ENCODE results near the gene PDK4.
A peak's percentile ranks its signal among the peaks of the same experiment; 100 is the strongest.
"Not testable (repeated sequence)": the region's sequence is repeated elsewhere in the genome, so short reads cannot be mapped to it uniquely, and the experiment has no call there.

The PDK4 gene

GRCh38 chr7:95558864-95559263 is 37.5 kb downstream of the PDK4 start:
- no peak for DNase-seq

- no peak for DNase-seq
Measured at GRCh38 chr7:95556777-95557176, 39.5 kb downstream of the PDK4 start.

DNA sequence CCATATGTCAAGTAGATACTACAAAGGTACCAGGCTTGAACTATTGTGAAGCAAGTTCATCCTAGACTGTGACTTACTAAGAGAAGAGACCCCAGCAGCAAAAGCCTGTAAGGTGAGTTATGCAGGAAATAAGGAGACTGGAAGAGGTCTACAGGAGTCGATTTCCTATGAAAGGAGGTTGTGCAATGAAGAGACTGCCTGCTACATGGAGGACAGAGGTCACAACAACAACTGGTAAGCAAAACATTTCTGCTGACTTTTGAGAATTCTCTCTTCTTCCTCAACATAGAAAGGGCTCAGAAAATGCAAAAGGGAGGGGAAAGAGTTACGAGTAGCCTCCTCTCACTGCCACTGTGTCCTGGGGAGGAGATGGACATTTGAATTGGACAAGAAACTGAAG is 42.4 kb downstream of the PDK4 start:
- no peak for DNase-seq

GRCh38 chr7:95552010-95552926 is 44.0 kb downstream of the PDK4 start:
- not testable (repeated sequence) for DNase-seq

DNA sequence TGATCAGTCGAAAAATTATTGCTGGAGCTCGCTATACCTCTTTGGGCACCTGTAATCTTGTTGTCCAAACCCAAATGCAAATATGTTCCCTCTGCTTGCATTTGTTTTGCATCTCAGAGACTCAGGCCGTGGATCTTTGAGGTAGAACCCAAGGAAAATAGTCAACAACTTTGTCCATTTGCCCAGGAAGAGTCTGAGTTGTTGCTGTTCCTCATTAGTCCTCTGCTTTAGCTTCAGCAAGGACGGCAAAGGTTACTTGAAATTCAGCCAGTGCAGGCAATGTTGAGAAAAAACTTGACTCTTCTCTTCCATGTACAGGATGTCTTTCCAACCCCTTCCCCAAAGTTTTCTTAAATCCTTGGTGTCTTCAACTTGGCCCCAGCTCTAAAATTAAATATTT is 45.8 kb downstream of the PDK4 start:
- DNase-seq, result no peak

GRCh38 chr7:95549818-95550529 is 46.3 kb downstream of the PDK4 start:
- peak; percentile 31 for DNase-seq

DNA sequence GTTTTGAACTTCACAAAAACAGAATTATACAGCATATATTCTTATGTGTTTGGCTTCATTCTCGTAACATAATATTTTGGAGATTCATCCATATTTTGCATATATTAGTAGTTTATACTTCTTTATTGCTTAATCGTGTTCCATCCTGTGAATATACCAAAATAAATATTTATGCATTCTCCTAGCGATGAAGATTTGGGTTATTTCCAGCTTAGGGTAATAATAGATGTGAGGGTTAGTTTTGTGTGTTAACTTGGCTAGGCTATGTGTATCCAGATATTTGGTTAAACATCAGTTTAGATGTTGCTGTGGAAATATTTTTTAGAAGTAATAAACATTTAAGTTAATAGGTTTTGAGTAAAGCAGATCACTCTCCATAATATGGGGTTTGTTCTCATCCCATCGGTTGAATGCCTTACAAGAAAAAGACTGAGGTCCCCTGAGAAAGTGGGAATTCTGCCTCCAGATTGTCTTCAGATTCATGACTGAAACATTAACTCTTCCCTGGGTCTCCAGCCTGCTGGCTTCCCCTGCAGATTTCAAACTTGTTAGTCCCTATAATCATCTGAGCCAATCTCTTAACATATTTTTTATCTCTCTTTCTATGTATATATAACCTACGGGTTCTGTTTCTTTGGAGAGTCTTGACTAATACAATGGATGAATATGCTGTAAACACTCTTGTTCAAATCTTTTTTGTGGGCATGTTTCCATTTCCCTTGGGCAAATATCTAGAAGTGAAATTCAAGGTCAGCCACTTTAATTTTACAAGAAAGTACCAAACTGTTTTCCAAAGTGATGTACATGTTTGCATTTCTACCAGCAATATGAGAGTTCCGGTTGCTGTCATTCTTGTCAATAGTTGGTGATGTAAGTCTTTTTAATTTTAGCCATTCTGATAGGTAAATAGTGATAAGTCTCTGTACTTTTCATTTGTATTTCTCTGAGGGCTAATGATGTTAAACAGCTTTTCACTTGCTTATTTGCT is 48.7 kb downstream of the PDK4 start:
- no peak for DNase-seq

GRCh38 chr7:95546647-95547046 is 49.7 kb downstream of the PDK4 start:
- DNase-seq, result no peak

DNA sequence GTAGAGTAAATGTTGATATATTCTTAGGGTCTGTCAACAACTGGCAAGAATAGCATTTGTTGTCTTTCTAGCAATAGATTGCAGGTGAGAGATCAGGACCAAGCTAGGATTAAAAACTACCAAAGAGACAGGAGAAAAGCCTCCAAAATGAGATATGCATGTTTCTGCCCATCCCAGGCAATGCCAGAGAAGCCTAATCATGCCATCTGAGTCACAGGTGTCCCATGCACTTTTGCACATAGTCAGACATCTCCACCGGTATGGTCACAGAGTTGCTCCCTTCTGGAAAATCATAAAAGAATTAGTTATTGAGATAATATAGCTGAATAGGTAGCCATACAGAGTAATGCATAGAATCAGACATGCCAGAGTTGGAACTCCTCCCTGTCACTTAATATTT is 50.6 kb downstream of the PDK4 start:
- no peak for DNase-seq

GRCh38 chr7:95545007-95545615 is 51.2 kb downstream of the PDK4 start:
- DNase-seq, result no peak

- DNase-seq, result no peak
Measured at GRCh38 chr7:95544171-95544570, 52.1 kb downstream of the PDK4 start.

GRCh38 chr7:95543312-95543711 is 53.0 kb downstream of the PDK4 start:
- no peak for DNase-seq

GRCh38 chr7:95540366-95540765 is 56.0 kb downstream of the PDK4 start:
- no peak for DNase-seq

DNA sequence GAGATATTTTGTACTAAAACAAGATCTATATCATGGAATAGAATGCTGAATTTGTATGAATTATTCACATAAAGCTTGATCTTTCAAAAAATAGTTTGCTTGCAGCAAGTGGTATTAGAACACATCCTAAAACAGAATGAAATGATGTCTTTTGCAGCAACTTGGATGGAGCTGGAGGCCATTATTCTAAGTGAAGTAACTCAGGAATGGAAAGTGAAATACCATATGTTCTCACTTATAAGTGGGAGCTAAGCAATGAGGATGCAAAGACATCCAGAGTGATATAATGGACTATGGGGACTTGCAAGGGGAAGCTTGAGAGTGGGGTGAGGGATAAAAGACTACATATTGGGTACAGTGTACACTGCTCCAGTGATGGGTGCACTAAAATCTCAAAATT is 56.9 kb downstream of the PDK4 start:
- no peak for DNase-seq

GRCh38 chr7:95537468-95537867 is 58.8 kb downstream of the PDK4 start:
- no peak for DNase-seq

DNA sequence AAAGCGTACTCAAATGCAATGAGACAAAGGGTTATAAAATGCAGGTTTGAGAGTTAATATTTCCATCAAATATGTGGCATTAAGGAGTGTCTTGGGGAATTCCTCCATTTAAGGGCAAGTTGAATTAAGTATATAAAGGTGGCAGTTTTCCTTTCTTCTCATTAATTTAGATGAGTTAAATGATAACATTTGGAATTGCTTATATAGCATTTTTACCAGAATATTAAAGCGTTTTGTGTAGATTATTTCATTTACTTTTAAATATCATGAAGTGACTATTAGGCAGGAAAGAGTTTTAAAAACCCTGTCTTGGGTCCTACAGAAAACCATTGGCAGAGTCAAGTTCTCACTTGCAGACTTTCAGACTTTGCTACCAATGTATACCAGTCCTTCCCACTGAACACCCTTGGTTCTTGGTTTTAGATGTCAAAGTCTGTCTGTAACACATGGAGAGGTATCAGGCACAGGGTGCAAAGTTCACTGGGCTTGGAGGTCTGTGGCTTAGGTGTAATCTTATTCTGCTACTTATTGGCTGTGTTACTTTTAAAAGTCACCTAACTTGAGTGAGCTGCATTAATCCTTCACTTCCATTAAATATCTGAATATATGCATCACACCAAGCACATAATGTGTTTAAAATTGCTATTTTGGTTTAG is 59.5 kb downstream of the PDK4 start:
- DNase-seq, result no peak

DNA sequence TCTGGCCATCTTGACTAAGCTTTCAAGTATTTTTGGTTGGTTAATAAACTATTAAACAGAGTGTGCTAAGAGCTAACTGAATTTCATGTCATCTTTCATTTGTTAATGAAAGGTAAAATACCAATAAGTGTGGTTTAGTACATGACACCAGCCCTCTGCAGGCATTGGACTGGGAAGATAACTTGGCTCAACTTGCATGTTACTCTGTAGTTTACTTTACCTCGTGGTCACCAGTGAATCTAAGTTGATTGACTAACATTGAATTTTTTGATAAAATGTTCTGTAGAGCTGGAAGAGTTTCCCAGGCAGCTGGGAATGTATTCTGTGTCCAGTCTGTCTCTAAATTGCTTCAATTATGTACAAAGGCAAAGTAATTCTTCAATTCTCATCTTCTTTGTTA is 60.7 kb downstream of the PDK4 start:
- DNase-seq, result no peak

DNA sequence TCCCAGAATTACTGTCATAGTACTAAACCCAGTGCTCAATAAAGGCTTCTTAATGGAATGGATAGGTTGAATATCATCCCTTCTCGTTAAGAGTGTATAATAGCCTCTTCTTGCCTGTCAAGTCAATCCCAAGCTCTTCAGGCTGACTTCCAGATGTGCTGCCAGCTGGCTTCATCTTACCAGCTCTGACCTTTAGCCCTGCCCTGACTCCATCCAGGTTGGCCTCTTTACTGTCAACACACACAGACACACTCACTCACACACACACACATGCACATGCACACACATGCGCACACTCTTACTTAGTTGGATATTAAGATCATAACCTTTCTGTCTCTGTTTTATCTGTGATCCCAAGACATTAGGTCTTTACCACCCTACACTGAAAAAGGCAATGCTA is 61.5 kb downstream of the PDK4 start:
- DNase-seq, result no peak
